22Rv1 (cell line): ENCODE data around the gene KRT9.

ENCODE experiments used
- CTCF ChIP-seq: fragments of 450-650 bp; IDR thresholded peaks from 2 replicates; pipeline ENCODE4 v1.5.1; 2017; ENCODE audit warnings: mild to moderate bottlenecking
- ZFX ChIP-seq: fragments of 450-650 bp; IDR thresholded peaks from 2 replicates; pipeline ENCODE4 v1.6.1; 2017; ENCODE audit warnings: antibody characterized with exemption, borderline replicate concordance

GRCh38 chr17:41586863-41587495, 15.1 kb upstream of the KRT9 start, which contains the start of gene KRT14:
- TF ChIP-seq CTCF (no peak), ZFX (no peak)
